Ovary (tissue), 3 donors: ENCODE results near the gene L3HYPDH.

ENCODE experiments used
- CTCF ChIP-seq, 3 donors: fragments of 450-650 bp in 2 of 3; fragments of 200-600 bp in 1 of 3; IDR thresholded peaks; one replicate each; pipeline versions ENCODE4 v1.5.1 to v1.8.0; 2016 to 2022; ENCODE audit warnings: antibody characterized with exemption in 3 of 3, mild to moderate bottlenecking in 1 of 3
- EP300 ChIP-seq: sonication (generic); formaldehyde crosslinking; IDR thresholded peaks from one replicate; pipeline ENCODE4 v1.6.1; 2017; ENCODE audit warnings: antibody characterized with exemption
- POLR2A ChIP-seq: fragments of 450-650 bp; IDR thresholded peaks from one replicate; pipeline ENCODE4 v1.6.1; 2017; ENCODE audit warnings: antibody characterized with exemption, mild to moderate bottlenecking, moderate library complexity
- donor health status: DM: no; HTN: no; CAD: no.

- TF ChIP-seq EP300 (no peak), CTCF (IDR thresholded peaks at IDR 0.05) (peak in 2 of 3 donors; percentile 31 to 41), POLR2A (no peak)
Observed at GRCh38 chr14:59428581-59429012, 55.6 kb downstream of the L3HYPDH start.
